HepG2 (cell line): Measurements from ENCODE around the gene PRM3. TPM values are rescaled to one million over a fixed set of nuclear protein-coding genes. Genes with fewer than 3 reads are reported as not detected.

ENCODE experiments used
- FOXK1 ChIP-seq: sonication (generic); formaldehyde crosslinking; IDR thresholded peaks from 2 replicates; pipeline ENCODE4 v1.4.0; 2020; ENCODE audit warnings: low read depth, missing genetic modification reagents, borderline replicate concordance
- GLI4 ChIP-seq: sonication (generic); formaldehyde crosslinking; IDR thresholded peaks from 2 replicates; pipeline ENCODE4 v1.5.1; 2020; ENCODE audit warnings: missing genetic modification reagents, mild to moderate bottlenecking, moderate library complexity, borderline replicate concordance
- IRF2 ChIP-seq: IDR thresholded peaks from 2 replicates; pipeline ENCODE4 v1.6.1; 2018; ENCODE audit warnings: missing genetic modification reagents, missing compliant biosample characterization
- KIAA2018 ChIP-seq: sonication (generic); formaldehyde crosslinking; IDR thresholded peaks from 2 replicates; pipeline ENCODE4 v1.5.0; 2020; ENCODE audit warnings: mild to moderate bottlenecking, missing genetic modification reagents, borderline replicate concordance
- KMT2B ChIP-seq: IDR thresholded peaks from 2 replicates; pipeline ENCODE4 v1.6.1; 2016; ENCODE audit warnings: missing genetic modification reagents, missing compliant biosample characterization
- NAIF1 ChIP-seq: sonication (generic); formaldehyde crosslinking; IDR thresholded peaks from 2 replicates; pipeline ENCODE4 v1.5.0; 2020; ENCODE audit warnings: mild to moderate bottlenecking, missing genetic modification reagents, borderline replicate concordance
- NFRKB ChIP-seq: fragments of 450-650 bp; IDR thresholded peaks from 2 replicates; pipeline ENCODE4 v1.6.1; 2017
- NR2C2 ChIP-seq: sonication (generic); formaldehyde crosslinking; IDR thresholded peaks from 2 replicates; pipeline ENCODE4 v1.4.0; 2020; ENCODE audit warnings: missing genetic modification reagents, mild to moderate bottlenecking, moderate library complexity, borderline replicate concordance
- POGZ ChIP-seq: sonication (generic); formaldehyde crosslinking; IDR thresholded peaks from 2 replicates; pipeline ENCODE4 v1.4.0; 2020; ENCODE audit warnings: mild to moderate bottlenecking, missing genetic modification reagents
- POLR2A ChIP-seq, 2 experiments: IDR thresholded peaks; 2 replicates each; pipeline ENCODE4 v1.6.1; 2011; ENCODE audit warnings: low read depth in 2 of 2, low read length in 2 of 2, mild to moderate bottlenecking in 1 of 2, moderate library complexity in 1 of 2; ENCODE audit not compliant: insufficient read depth in 1 of 2
- SIN3A ChIP-seq: IDR thresholded peaks from 2 replicates; pipeline ENCODE4 v1.6.1; 2011; ENCODE audit warnings: low read depth, mild to moderate bottlenecking, control low read depth, low read length, borderline replicate concordance
- TCF12 ChIP-seq, 2 experiments: fragments of 450-650 bp in 1 of 2; sonication (generic) in 1 of 2; formaldehyde crosslinking in 1 of 2; IDR thresholded peaks; 2 replicates each; pipeline versions ENCODE4 v1.6.1 to v1.8.0; 2017 to 2022; ENCODE audit warnings: antibody characterized with exemption in 1 of 2, mild to moderate bottlenecking in 1 of 2, missing genetic modification reagents in 1 of 2, moderate library complexity in 1 of 2
- ZNF224 ChIP-seq: sonication (generic); formaldehyde crosslinking; IDR thresholded peaks from 2 replicates; pipeline ENCODE4 v1.5.0; 2020; ENCODE audit warnings: mild to moderate bottlenecking, missing genetic modification reagents
- ZNF737 ChIP-seq: sonication (generic); formaldehyde crosslinking; IDR thresholded peaks from 2 replicates; pipeline ENCODE4 v1.5.0; 2020; ENCODE audit warnings: missing genetic modification reagents, mild to moderate bottlenecking, borderline replicate concordance
- ZNF773 ChIP-seq: sonication (generic); formaldehyde crosslinking; IDR thresholded peaks from 2 replicates; pipeline ENCODE4 v1.4.0; 2020; ENCODE audit warnings: missing genetic modification reagents, borderline replicate concordance
- ZNF781 ChIP-seq: sonication (generic); formaldehyde crosslinking; IDR thresholded peaks from 2 replicates; pipeline ENCODE4 v1.5.1; 2020; ENCODE audit warnings: borderline replicate concordance, mild to moderate bottlenecking, missing genetic modification reagents; ENCODE audit errors: not compliant biosample characterization
- ZNF790 ChIP-seq: sonication (generic); formaldehyde crosslinking; IDR thresholded peaks from 2 replicates; pipeline ENCODE4 v1.8.0; 2022; ENCODE audit warnings: missing genetic modification reagents, mild to moderate bottlenecking, borderline replicate concordance
- ZNF891 ChIP-seq: sonication (generic); formaldehyde crosslinking; IDR thresholded peaks from 2 replicates; pipeline ENCODE4 v1.5.0; 2020; ENCODE audit warnings: mild to moderate bottlenecking, missing genetic modification reagents
- polyA plus RNA-seq, 8 experiments: library from polyadenylated mRNA; depleted of rRNA in 3 of 8; stranded (reverse) in 7 of 8; unstranded in 1 of 8; fragments of >200 nt; fragmentation: Illumina TruSeq in 4 of 8; extraction: Trizol in 4 of 8; gene quantifications; 2 replicates each; pipeline versions ENCODE4 v1.2.1 to v1.2.3, GENCODE V29; 2011 to 2016; ENCODE audit warnings: low read depth in 4 of 8, missing spikeins in 1 of 8, mixed read lengths in 1 of 8; ENCODE audit not compliant: insufficient read depth in 1 of 8
- total RNA-seq, 5 experiments: library from RNA; depleted of rRNA; stranded (reverse); fragments of >200 nt; fragmentation: Illumina TruSeq; extraction: Trizol; gene quantifications; 2 replicates each; pipeline ENCODE4 v1.2.3, GENCODE V29; 2016; ENCODE audit warnings: low read depth in 1 of 5

PRM3 gene
- total and polyA plus RNA-seq, 2 of the 13 experiments (the other 11 are each of a cell fraction or from before 2014, with no cell fraction given) = not detected

- no peak for TF ChIP-seq NFRKB
- TF ChIP-seq FOXK1 = peak; percentile 62; the same call in 1 of the 2 replicates
- TF ChIP-seq GLI4 (CRISPR knock-in tag) = peak; percentile 78; the same call in 1 of the 2 replicates
- TF ChIP-seq KMT2B (CRISPR knock-in tag) = peak; percentile 42; the same call in 1 of the 2 replicates
- peak; percentile 100 for TF ChIP-seq IRF2 (CRISPR knock-in tag)
- no peak for TF ChIP-seq KIAA2018
- TF ChIP-seq ZNF790 (CRISPR knock-in tag) = 0 out of 2 replicates have a peak, but pooled peaks have one; percentile 42
- peak; percentile 44 for TF ChIP-seq ZNF781
- TF ChIP-seq TCF12 (IDR thresholded peaks at IDR 0.05) = no peak
- no peak for TF ChIP-seq TCF12 (CRISPR knock-in tag; IDR thresholded peaks at IDR 0.05)
- 0 out of 2 replicates have a peak, but pooled peaks have one; percentile 23 for TF ChIP-seq NAIF1
- no peak for TF ChIP-seq NR2C2 (CRISPR knock-in tag)
- TF ChIP-seq ZNF891 (CRISPR knock-in tag) = peak; percentile 56; the same call in 1 of the 2 replicates
- TF ChIP-seq POGZ (CRISPR knock-in tag) = no peak
- peak; percentile 47; the same call in 1 of the 2 replicates for TF ChIP-seq SIN3A
- TF ChIP-seq POLR2A (IDR thresholded peaks at IDR 0.05; ENCODE audit: insufficient read depth in 1 of 2, low read depth in 2 of 2, low read length in 2 of 2) = peak; percentile 11 to 46
- 0 out of 2 replicates have a peak, but pooled peaks have one; percentile 53 for TF ChIP-seq ZNF737 (CRISPR knock-in tag)
- TF ChIP-seq ZNF773 = no peak
- peak; percentile 56; the same call in 1 of the 2 replicates for TF ChIP-seq ZNF224
Observed at GRCh38 chr16:11312718-11313492, 39.5 kb upstream of the PRM3 start (continued).
